IPS DF 6.9 (cell line): ENCODE data around the gene RPL21.
"Not testable (repeated sequence)": the region's sequence is repeated elsewhere in the genome, so short reads cannot be mapped to it uniquely, and the experiment has no call there.

Experiments used
- DNase-seq: peaks from one replicate; pipeline ENCODE4 v3.0.0-alpha.2; 2013; ENCODE audit warnings: low read depth, low spot score
- H3K27ac ChIP-seq: one replicate; pipeline ENCODE4 v1.5.1; 2013; ENCODE audit warnings: low read length, control low read depth
- H3K27me3 ChIP-seq: 2 replicates; pipeline ENCODE4 v1.6.1; 2013; ENCODE audit warnings: mild to moderate bottlenecking, low read length; ENCODE audit not compliant: control insufficient read depth, insufficient read depth
- H3K36me3 ChIP-seq: 2 replicates; pipeline ENCODE4 v1.6.1; 2013; ENCODE audit warnings: low read length; ENCODE audit not compliant: control insufficient read depth, insufficient read depth
- H3K4me1 ChIP-seq: 2 replicates; pipeline ENCODE4 v1.6.1; 2013; ENCODE audit warnings: low read length; ENCODE audit not compliant: control insufficient read depth, insufficient read depth
- H3K4me3 ChIP-seq: 2 replicates; pipeline ENCODE4 v1.5.1; 2013; ENCODE audit warnings: mild to moderate bottlenecking, low read length
- H3K9me3 ChIP-seq: 2 replicates; pipeline ENCODE4 v1.6.1; 2013; ENCODE audit warnings: low read length, inconsistent platforms; ENCODE audit not compliant: control insufficient read depth, insufficient read depth
- WGBS: extraction: QIAGEN DNeasy Blood & Tissue Kit; methylation state at CpG from one replicate; pipeline ENCODE4 v1.1.7; 2013; ENCODE audit warnings: mixed read lengths, missing lambda C conversion rate; ENCODE audit not compliant: insufficient read length, insufficient coverage; 5-methylcytosine and 5-hydroxymethylcytosine counted together

RPL21 gene

DNA sequence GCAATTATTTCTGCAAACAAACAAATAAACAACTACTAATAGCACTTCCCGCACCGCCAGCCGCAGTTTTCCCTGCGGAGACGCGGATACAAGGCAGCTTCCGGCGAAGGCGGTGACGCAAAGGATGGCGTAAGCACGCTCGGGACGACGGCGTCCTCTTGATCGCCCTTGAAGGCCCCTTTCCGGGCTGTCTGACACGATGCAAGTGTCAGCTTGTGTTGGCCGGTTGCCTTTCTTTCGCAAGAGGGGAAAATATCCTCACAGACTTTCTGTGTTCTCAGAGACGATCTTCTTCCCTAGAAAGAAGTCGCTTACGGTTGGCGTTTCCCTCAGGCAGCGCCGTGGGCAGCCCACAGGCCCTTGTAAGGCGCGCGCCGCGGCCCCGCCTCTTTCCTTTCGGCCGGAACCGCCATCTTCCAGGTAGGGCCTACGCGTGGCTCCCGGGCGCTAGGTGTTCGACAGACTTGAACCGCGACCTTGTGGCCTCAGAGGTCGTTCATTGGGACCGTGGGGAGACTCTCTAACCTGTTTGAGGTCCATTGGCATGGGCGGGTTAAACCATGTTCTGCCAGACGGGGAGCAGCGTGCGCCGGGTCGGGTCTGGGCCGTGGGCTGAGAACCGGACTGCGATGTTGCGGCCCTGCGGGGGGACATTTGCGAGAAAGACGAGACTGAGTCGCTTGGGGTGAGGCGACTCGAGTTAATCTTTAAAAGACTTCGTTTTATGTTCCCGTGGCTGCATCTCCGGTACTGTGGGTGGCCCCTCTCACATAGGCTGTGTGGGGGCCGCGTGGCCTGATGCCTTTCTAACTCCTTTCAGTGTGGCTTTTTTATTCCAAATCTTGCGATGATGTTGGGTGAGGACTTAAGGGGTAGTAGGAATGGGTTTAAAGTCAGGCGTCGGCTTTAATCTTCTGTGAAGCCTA is at the start of gene RPL21:
Gene RPL21 (plus strand): TSS at position 393 of the 926 bp plus-strand sequence. CDS start 2,219 bp downstream, outside the sequence.
- H3K36me3 ChIP-seq: peaks cover 10% of the 10 kb centered on the region; the same call in 1 of the 2 replicates
- H3K9me3 ChIP-seq: no peaks in the 10 kb centered on the region
- DNase-seq: peak; percentile 93
- H3K4me3 ChIP-seq: peak within 1 kb of the TSS; percentile 68
- H3K27ac ChIP-seq: no peak within 1 kb of the TSS
- no peaks in the 10 kb centered on the region for H3K27me3 ChIP-seq
- no peaks in the 10 kb centered on the region for H3K4me1 ChIP-seq
- no CpG with 5 or more reads among the region's 69 CpGs for WGBS

- H3K9me3 ChIP-seq: no peaks in the 10 kb centered on the region
- no peak overlapping the region for H3K4me3 ChIP-seq
- no peaks in the 10 kb centered on the region for H3K36me3 ChIP-seq
- H3K4me1 ChIP-seq: 0 out of 2 replicates have a peak, but pooled peaks cover 1% of the 10 kb centered on the region
- H3K27me3 ChIP-seq: no peaks in the 10 kb centered on the region
- no peak overlapping the region for H3K27ac ChIP-seq
- no CpG with 5 or more reads among the region's 1 CpG for WGBS
- DNase-seq: no peak
These were observed 49.7 kb upstream of the RPL21 start for GRCh38 chr13:27201661-27202060.

DNA sequence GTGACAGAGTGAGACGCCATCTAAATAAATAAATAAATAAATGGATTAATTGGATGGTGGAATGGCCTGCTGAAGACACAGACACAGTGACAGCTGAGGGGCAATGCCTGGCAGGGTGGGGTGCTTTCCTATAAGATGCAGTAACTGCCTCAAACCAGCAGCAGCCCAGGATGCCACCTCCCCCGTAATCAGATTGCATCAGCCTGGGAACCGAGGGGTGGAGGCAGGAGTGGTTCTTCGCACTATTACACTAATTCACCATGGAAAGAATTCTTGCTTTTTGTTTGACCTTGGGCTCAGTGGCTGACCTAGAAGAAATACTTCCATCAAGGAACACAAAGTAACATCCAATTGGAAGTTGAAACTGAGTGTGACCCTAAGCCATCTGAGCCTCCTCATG is 48.2 kb upstream of the RPL21 start:
- H3K4me1 ChIP-seq: 0 out of 2 replicates have a peak, but pooled peaks cover 1% of the 10 kb centered on the region
- no CpG with 5 or more reads among the region's 4 CpGs for WGBS
- H3K4me3 ChIP-seq: no peak overlapping the region
- no peak overlapping the region for H3K27ac ChIP-seq
- H3K36me3 ChIP-seq: no peaks in the 10 kb centered on the region
- no peak for DNase-seq
- no peaks in the 10 kb centered on the region for H3K27me3 ChIP-seq
- H3K9me3 ChIP-seq: no peaks in the 10 kb centered on the region

DNA sequence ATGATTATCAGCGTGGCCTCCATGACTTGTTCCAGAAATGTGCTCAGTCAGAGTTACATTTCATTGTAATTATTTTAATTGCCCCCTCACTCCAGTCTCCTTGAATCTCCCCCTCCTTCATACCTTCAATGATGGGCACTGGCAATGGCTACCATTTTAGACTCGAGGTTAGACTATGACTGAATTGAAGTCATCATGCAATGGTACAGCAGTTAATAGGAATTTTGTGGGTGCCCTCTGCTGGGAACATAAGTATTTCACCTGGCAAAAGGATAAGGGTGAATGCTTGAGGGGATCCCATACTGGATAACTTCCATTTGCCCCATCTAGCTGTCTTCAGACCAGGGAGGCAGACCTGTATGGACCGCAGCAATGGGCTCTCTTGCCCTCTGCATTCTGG is 47.5 kb upstream of the RPL21 start:
- H3K9me3 ChIP-seq: no peaks in the 10 kb centered on the region
- H3K27me3 ChIP-seq: no peaks in the 10 kb centered on the region
- no peak for DNase-seq
- 0 out of 2 replicates have a peak, but pooled peaks cover 1% of the 10 kb centered on the region for H3K4me1 ChIP-seq
- no peak overlapping the region for H3K4me3 ChIP-seq
- H3K36me3 ChIP-seq: no peaks in the 10 kb centered on the region
- WGBS: no CpG with 5 or more reads among the region's 3 CpGs
- no peak overlapping the region for H3K27ac ChIP-seq

- Histone ChIP-seq H3K4me1 (no peaks in the 10 kb centered on the region), H3K27me3 (no peaks in the 10 kb centered on the region), H3K4me3 (no peak overlapping the region), H3K9me3 (no peaks in the 10 kb centered on the region), H3K27ac (no peak overlapping the region), H3K36me3 (no peaks in the 10 kb centered on the region)
- WGBS: no CpG with 5 or more reads among the region's 1 CpG
- DNase-seq: no peak
These were observed 42.8 kb upstream of the RPL21 start for GRCh38 chr13:27208514-27208913.

DNA sequence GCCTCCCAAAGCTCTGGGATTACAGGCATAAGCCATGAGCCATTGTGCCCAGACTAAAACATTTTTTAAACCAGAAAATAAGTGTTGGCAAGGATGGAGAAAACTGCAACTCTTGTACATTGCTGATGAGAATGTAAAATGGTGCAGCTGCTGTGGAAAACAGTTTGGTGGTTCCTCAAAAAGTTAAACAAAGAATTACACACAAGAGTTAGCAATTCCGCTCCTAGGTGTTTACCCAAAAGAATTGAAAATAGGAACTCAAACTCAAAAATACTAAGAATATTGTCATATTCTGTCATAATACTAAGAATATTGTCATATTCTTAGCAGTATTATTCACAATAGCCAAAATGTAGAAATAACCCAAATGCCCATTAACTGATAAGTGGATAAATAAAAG is 40.1 kb upstream of the RPL21 start:
- no CpG with 5 or more reads among the region's 1 CpG for WGBS
- Histone ChIP-seq H3K4me3 (no peak overlapping the region), H3K36me3 (no peaks in the 10 kb centered on the region), H3K27ac (no peak overlapping the region), H3K27me3 (no peaks in the 10 kb centered on the region), H3K9me3 (no peaks in the 10 kb centered on the region), H3K4me1 (no peaks in the 10 kb centered on the region)
- no peak for DNase-seq

DNA sequence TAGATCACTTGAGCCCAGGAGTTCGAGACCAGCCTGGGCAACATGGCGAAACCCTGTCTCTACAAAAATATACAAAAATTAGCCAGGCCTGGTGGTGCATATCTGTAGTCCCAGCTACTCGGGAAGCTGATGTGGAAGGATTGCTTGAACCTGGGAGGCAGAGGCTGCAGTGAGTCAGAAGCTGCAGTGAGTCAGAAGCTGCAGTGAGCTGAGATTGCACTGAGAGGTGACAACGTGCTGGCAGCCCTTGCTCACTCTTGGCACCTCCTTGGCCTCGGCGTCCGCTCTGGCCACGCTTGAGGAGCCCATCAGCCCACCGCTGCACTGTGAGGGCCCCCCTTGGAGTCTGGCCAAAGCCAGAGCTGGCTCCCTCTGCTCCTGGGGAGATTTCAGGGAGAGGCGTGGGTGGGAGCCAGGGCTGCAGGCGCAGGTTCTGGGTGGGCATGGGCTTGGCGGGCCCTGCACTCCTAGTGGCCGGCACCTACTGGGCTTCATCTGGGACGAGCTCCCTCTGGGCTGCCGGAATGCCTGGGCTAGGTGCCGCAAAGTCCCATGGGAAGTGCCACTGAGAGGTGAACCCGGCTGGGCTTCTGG is 39.5 kb upstream of the RPL21 start:
- no peaks in the 10 kb centered on the region for H3K4me1 ChIP-seq
- H3K27ac ChIP-seq: no peak overlapping the region
- H3K4me3 ChIP-seq: no peak overlapping the region
- no peaks in the 10 kb centered on the region for H3K36me3 ChIP-seq
- no CpG with 5 or more reads among the region's 17 CpGs for WGBS
- no peak for DNase-seq
- no peaks in the 10 kb centered on the region for H3K27me3 ChIP-seq
- H3K9me3 ChIP-seq: no peaks in the 10 kb centered on the region

DNA sequence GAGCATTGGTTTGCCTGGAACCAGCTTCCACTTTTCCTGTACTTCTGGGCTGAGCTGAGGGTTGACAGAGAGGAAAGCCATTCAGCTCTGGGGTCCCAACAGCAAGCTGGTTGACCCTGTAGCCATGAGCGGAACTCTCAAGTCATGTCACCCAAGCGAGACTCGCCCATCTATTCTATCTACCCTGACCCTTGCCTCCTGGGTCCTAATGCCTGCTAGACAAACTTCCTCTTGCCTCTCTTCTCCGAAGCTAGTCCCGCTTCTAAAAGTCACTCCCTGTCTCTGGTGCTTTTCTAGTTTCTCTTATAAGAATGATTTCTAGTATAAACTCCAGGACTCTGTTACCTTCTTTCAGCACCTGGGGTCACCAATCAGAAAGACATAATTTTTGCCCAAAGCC is 38.0 kb upstream of the RPL21 start:
- not testable (repeated sequence) for H3K36me3 ChIP-seq, H3K27ac ChIP-seq, H3K4me3 ChIP-seq, H3K9me3 ChIP-seq, H3K4me1 ChIP-seq, DNase-seq, H3K27me3 ChIP-seq
- WGBS: no CpG with 5 or more reads among the region's 5 CpGs

- not testable (repeated sequence) for H3K4me1 ChIP-seq, H3K27ac ChIP-seq, H3K27me3 ChIP-seq, H3K4me3 ChIP-seq, H3K36me3 ChIP-seq, DNase-seq, H3K9me3 ChIP-seq
- no CpG with 5 or more reads among the region's 2 CpGs for WGBS
These were observed 33.6 kb upstream of the RPL21 start for GRCh38 chr13:27217791-27218190.

DNA sequence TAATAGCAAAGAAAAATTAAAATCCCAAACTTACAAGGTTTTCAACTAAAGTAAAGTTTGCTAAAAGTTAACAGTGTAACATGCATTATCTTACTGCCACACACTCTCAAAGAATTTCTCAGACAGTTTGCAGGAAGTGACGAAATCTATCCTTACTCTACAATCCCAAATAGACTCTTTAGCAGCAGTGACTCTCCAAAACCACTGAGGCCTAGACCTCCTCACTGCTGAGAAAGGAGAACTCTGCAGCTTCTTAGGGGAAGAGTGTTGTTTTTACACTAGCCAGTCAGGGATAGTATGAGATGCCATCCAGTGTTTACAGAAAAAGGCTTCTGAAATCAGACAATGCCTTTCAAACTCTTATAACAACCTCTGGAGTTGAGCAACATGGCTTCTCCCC is 32.5 kb upstream of the RPL21 start:
- not testable (repeated sequence) for H3K9me3 ChIP-seq, DNase-seq, H3K4me1 ChIP-seq, H3K27me3 ChIP-seq, H3K4me3 ChIP-seq, H3K27ac ChIP-seq, H3K36me3 ChIP-seq
- no CpG with 5 or more reads among the region's 1 CpG for WGBS
